Endothelial cell of umbilical vein (primary cell): ENCODE results near the gene CLEC16A.

ENCODE experiments used
- CTCF ChIP-seq, 2 donors: IDR thresholded peaks; 1 replicate in 1 of 2; 2 replicates in 1 of 2; pipeline ENCODE4 v1.5.1; 2011; ENCODE audit warnings: low read length in 2 of 2, mild to moderate bottlenecking in 2 of 2, moderate library complexity in 2 of 2, control low read depth in 1 of 2, inconsistent platforms in 1 of 2, low read depth in 1 of 2; ENCODE audit not compliant: insufficient read depth in 1 of 2; ENCODE audit errors: extremely low read depth in 1 of 2
- EZH2 ChIP-seq: IDR thresholded peaks from 2 replicates; pipeline ENCODE4 v1.6.1; 2012; ENCODE audit warnings: borderline replicate concordance, low read depth, mild to moderate bottlenecking, moderate library complexity, low read length, inconsistent platforms; ENCODE audit not compliant: severe bottlenecking
- JUN ChIP-seq: IDR thresholded peaks from 2 replicates; pipeline ENCODE4 v1.6.1; 2011; ENCODE audit warnings: borderline replicate concordance, low read depth; ENCODE audit not compliant: insufficient read length, insufficient read depth
- POLR2A ChIP-seq: IDR thresholded peaks from 2 replicates; pipeline ENCODE4 v1.6.1; 2012; ENCODE audit warnings: low read depth, mild to moderate bottlenecking, control low read depth, low read length
- POLR2AphosphoS5 ChIP-seq: IDR thresholded peaks from 2 replicates; pipeline ENCODE4 v1.6.1; 2012; ENCODE audit warnings: low read depth, mild to moderate bottlenecking, control low read depth, low read length, moderate library complexity; ENCODE audit not compliant: insufficient read depth

- TF ChIP-seq CTCF (IDR thresholded peaks at IDR 0.05; ENCODE audit: extremely low read depth in 1 of 2, insufficient read depth in 1 of 2, low read depth in 1 of 2, low read length in 2 of 2): no peak
- TF ChIP-seq EZH2: no peak
- no peak for TF ChIP-seq POLR2AphosphoS5
- no peak for TF ChIP-seq JUN
- TF ChIP-seq POLR2A: no peak
Observed at GRCh38 chr16:10933865-10934264, 10.5 kb upstream of the CLEC16A start.
